HG02642 (cell line): ENCODE data around the gene BMP2.
A peak's percentile ranks its signal among the peaks of the same experiment; 100 is the strongest.

Source experiments
- ATAC-seq: cut with Tn5 transposase; IDR thresholded peaks from one replicate; pipeline ENCODE4 v1.9.1; 2021; ENCODE audit warnings: mild to moderate bottlenecking; ENCODE audit not compliant: unreplicated experiment, poor library complexity

Gene BMP2

GRCh38 chr20:6827472-6827871 is 60.0 kb downstream of the BMP2 start:
- ATAC-seq: no peak

GRCh38 chr20:6828794-6829423 is 61.4 kb downstream of the BMP2 start:
- ATAC-seq: peak; percentile 92

DNA sequence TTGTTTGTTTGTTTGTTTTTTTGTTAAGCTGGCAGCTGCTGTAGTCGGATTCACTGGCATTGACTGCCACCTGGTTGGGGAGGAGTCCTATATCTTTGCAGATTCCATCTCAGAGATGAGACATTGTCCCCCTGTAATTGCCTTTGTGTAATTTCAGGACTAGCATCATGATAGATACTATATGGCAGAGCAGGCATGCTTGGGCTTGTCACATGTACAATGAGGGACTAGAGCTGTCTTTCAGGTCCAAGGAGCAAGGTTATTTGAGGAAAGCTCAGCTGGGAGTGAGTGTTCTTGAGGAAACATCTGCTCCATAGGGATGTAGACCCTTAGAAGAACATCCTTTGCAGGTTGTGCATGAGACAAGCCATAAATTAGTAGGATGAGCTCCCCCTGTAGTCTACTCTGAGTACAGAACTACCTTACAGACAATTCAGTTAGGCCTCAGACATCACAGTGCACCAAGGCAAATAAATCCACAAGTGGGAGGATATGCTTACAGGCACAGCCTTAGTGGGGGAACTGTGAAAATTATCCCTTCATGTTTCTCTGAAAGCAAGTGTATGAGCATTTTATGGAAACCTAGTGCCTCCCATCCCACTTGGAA is 62.1 kb downstream of the BMP2 start:
- ATAC-seq: no peak
